SK-N-SH treated with all-trans-retinoic acid at 6 μM for 48 hours (cell line): Measurements from ENCODE around the gene ADAM8.

ENCODE experiments used
- ATAC-seq: fragments of 200-7000 bp; cut with Tn5 transposase; 3 replicates; pipeline ENCODE4 v1.9.1; 2020; ENCODE audit warnings: mild to moderate bottlenecking, moderate library complexity
- ARNTL ChIP-seq: fragments of 450-650 bp; formaldehyde crosslinking; IDR thresholded peaks from 2 replicates; pipeline ENCODE4 v1.5.0; 2020; ENCODE audit warnings: low read depth, mild to moderate bottlenecking, moderate library complexity, borderline replicate concordance
- BACH2 ChIP-seq: fragments of 250-450 bp; sonication (Bioruptor Pico); IDR thresholded peaks from 2 replicates; pipeline ENCODE4 v1.9.0; 2021; ENCODE audit warnings: mild to moderate bottlenecking, borderline replicate concordance
- CSDC2 ChIP-seq: fragments of 250-450 bp; sonication (Bioruptor Pico); IDR thresholded peaks from 2 replicates; pipeline ENCODE4 v1.5.0; 2020; ENCODE audit warnings: mild to moderate bottlenecking, moderate library complexity
- ESRRG ChIP-seq: fragments of 250-450 bp; sonication (Bioruptor Pico); IDR thresholded peaks from 2 replicates; pipeline ENCODE4 v1.6.1; 2021; ENCODE audit warnings: mild to moderate bottlenecking
- GLIS3 ChIP-seq: fragments of 250-450 bp; sonication (Bioruptor Pico); IDR thresholded peaks from 2 replicates; pipeline ENCODE4 v1.5.0; 2020; ENCODE audit warnings: mild to moderate bottlenecking, moderate library complexity
- ISL1 ChIP-seq: fragments of 250-450 bp; sonication (Bioruptor Pico); IDR thresholded peaks from 2 replicates; pipeline ENCODE4 v2.1.2; 2022; ENCODE audit warnings: mild to moderate bottlenecking, moderate library complexity
- OSR1 ChIP-seq: fragments of 250-450 bp; sonication (Bioruptor Pico); IDR thresholded peaks from 2 replicates; pipeline ENCODE4 v1.8.0; 2022; ENCODE audit warnings: moderate library complexity, mild to moderate bottlenecking, inconsistent platforms
- PPARA ChIP-seq: fragments of 250-450 bp; sonication (Bioruptor Pico); IDR thresholded peaks from 2 replicates; pipeline ENCODE4 v1.5.0; 2020; ENCODE audit warnings: mild to moderate bottlenecking, borderline replicate concordance
- RARB ChIP-seq: fragments of 250-450 bp; sonication (Bioruptor Pico); IDR thresholded peaks from 2 replicates; pipeline ENCODE4 v1.8.0; 2021; ENCODE audit warnings: mild to moderate bottlenecking, moderate library complexity
- SNAI2 ChIP-seq: fragments of 250-450 bp; sonication (Bioruptor Pico); IDR thresholded peaks from 2 replicates; pipeline ENCODE4 v1.5.0; 2020; ENCODE audit warnings: mild to moderate bottlenecking, moderate library complexity
- TCF4 ChIP-seq: fragments of 250-450 bp; sonication (Bioruptor Pico); IDR thresholded peaks from 2 replicates; pipeline ENCODE4 v1.8.0; 2021; ENCODE audit warnings: mild to moderate bottlenecking, moderate library complexity, borderline replicate concordance
- TOX ChIP-seq: fragments of 250-450 bp; sonication (Bioruptor Pico); IDR thresholded peaks from 2 replicates; pipeline ENCODE4 v1.8.0; 2021; ENCODE audit warnings: mild to moderate bottlenecking, moderate library complexity, borderline replicate concordance
- ZC3H10 ChIP-seq: fragments of 250-450 bp; sonication (Bioruptor Pico); IDR thresholded peaks from 2 replicates; pipeline ENCODE4 v1.5.1; 2021; ENCODE audit warnings: mild to moderate bottlenecking, moderate library complexity
- ZFP3 ChIP-seq: fragments of 250-450 bp; sonication (Bioruptor Pico); IDR thresholded peaks from 2 replicates; pipeline ENCODE4 v1.5.0; 2020; ENCODE audit warnings: mild to moderate bottlenecking, moderate library complexity
- ZFP30 ChIP-seq: fragments of 450-650 bp; formaldehyde crosslinking; IDR thresholded peaks from 2 replicates; pipeline ENCODE4 v1.5.0; 2022; ENCODE audit warnings: mild to moderate bottlenecking, moderate library complexity
- ZNF565 ChIP-seq: fragments of 450-650 bp; formaldehyde crosslinking; conservative IDR thresholded peaks from 2 replicates; pipeline ENCODE4 v1.5.0; 2020; ENCODE audit warnings: low read depth, mild to moderate bottlenecking, moderate library complexity
- ZNF70 ChIP-seq: fragments of 450-650 bp; formaldehyde crosslinking; IDR thresholded peaks from 2 replicates; pipeline ENCODE4 v1.5.0; 2020; ENCODE audit warnings: mild to moderate bottlenecking, moderate library complexity
- TF ChIP-seq, protein P1 (sequence below): fragments of 250-450 bp; sonication (Bioruptor Pico); IDR thresholded peaks from 2 replicates; pipeline ENCODE4 v1.5.1; 2020; ENCODE audit warnings: low read depth, mild to moderate bottlenecking, moderate library complexity
- TF ChIP-seq, protein P2 (sequence below): fragments of 250-450 bp; sonication (Bioruptor Pico); IDR thresholded peaks from 2 replicates; pipeline ENCODE4 v1.8.0; 2020; ENCODE audit warnings: mild to moderate bottlenecking, moderate library complexity, borderline replicate concordance
- TF ChIP-seq, protein P3 (sequence below): fragments of 250-450 bp; sonication (Bioruptor Pico); IDR thresholded peaks from 2 replicates; pipeline ENCODE4 v1.8.0; 2021; ENCODE audit warnings: low read depth, mild to moderate bottlenecking, moderate library complexity, borderline replicate concordance
- TF ChIP-seq, protein P4 (sequence below): fragments of 250-450 bp; sonication (Bioruptor Pico); IDR thresholded peaks from 2 replicates; pipeline ENCODE4 v1.5.1; 2021; ENCODE audit warnings: mild to moderate bottlenecking, moderate library complexity

Gene ADAM8

DNA sequence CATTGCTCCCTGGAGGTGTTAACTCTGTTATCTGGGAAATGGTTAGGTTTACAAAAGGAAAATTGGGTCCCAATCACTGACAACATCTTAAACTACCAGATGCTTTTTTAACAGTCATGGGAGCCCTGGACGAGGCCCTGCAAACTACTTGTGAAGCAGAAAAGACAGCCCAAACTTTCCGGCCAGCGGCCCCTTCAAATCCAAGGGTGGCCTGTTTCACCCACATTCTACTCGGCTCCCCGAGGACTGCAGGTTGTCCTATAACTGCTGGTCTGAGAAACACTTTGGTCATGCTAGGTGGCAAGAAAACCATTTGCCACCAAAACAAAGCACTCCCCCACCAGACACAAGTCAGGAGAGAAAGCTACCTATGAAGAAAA, 29.4 kb upstream of the ADAM8 start:
- no peak for ATAC-seq
- TF ChIP-seq, protein P1, sequence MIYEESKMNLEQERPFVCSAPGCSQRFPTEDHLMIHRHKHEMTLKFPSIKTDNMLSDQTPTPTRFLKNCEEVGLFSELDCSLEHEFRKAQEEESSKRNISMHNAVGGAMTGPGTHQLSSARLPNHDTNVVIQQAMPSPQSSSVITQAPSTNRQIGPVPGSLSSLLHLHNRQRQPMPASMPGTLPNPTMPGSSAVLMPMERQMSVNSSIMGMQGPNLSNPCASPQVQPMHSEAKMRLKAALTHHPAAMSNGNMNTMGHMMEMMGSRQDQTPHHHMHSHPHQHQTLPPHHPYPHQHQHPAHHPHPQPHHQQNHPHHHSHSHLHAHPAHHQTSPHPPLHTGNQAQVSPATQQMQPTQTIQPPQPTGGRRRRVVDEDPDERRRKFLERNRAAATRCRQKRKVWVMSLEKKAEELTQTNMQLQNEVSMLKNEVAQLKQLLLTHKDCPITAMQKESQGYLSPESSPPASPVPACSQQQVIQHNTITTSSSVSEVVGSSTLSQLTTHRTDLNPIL: no peak
- TF ChIP-seq ISL1 (no peak), ARNTL (CRISPR knock-in tag) (no peak), ZC3H10 (CRISPR knock-in tag) (no peak), OSR1 (no peak), CSDC2 (CRISPR knock-in tag) (no peak)
- TF ChIP-seq, protein P2, sequence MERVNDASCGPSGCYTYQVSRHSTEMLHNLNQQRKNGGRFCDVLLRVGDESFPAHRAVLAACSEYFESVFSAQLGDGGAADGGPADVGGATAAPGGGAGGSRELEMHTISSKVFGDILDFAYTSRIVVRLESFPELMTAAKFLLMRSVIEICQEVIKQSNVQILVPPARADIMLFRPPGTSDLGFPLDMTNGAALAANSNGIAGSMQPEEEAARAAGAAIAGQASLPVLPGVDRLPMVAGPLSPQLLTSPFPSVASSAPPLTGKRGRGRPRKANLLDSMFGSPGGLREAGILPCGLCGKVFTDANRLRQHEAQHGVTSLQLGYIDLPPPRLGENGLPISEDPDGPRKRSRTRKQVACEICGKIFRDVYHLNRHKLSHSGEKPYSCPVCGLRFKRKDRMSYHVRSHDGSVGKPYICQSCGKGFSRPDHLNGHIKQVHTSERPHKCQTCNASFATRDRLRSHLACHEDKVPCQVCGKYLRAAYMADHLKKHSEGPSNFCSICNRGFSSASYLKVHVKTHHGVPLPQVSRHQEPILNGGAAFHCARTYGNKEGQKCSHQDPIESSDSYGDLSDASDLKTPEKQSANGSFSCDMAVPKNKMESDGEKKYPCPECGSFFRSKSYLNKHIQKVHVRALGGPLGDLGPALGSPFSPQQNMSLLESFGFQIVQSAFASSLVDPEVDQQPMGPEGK (CRISPR knock-in tag): no peak
- TF ChIP-seq, protein P3, sequence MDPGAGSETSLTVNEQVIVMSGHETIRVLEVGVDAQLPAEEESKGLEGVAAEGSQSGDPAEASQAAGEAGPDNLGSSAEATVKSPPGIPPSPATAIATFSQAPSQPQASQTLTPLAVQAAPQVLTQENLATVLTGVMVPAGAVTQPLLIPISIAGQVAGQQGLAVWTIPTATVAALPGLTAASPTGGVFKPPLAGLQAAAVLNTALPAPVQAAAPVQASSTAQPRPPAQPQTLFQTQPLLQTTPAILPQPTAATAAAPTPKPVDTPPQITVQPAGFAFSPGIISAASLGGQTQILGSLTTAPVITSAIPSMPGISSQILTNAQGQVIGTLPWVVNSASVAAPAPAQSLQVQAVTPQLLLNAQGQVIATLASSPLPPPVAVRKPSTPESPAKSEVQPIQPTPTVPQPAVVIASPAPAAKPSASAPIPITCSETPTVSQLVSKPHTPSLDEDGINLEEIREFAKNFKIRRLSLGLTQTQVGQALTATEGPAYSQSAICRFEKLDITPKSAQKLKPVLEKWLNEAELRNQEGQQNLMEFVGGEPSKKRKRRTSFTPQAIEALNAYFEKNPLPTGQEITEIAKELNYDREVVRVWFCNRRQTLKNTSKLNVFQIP (CRISPR knock-in tag): no peak

DNA sequence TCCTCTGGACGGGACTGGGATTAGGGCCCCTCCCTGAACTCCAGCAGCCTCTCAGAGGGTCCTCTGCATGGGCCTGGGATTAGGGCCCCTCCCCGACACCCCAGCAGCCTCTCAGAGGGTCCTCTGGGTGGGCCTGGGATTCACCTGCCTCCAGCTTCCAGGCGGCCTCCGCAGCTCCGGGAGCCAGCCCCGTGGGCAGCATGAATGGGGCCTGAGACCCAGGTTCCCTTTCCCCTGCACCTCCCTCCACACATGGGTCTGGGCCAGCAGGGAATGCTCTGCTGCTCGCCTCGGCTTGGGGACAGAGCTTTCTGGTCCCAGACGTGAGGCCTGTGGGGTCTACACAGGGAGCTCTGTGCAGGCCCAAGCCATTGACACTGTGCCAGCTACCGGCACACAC, 26.5 kb upstream of the ADAM8 start:
- ATAC-seq: no peak
- no peak for TF ChIP-seq SNAI2
- TF ChIP-seq ESRRG (CRISPR knock-in tag): no peak
- TF ChIP-seq ZFP3 (CRISPR knock-in tag): no peak
- no peak for TF ChIP-seq ZC3H10 (CRISPR knock-in tag)
- no peak for TF ChIP-seq OSR1
- no peak for TF ChIP-seq ISL1
- no peak for TF ChIP-seq RARB
- TF ChIP-seq ZFP30: no peak
- TF ChIP-seq BACH2 (CRISPR knock-in tag): no peak
- no peak for TF ChIP-seq ZNF70 (CRISPR knock-in tag)

DNA sequence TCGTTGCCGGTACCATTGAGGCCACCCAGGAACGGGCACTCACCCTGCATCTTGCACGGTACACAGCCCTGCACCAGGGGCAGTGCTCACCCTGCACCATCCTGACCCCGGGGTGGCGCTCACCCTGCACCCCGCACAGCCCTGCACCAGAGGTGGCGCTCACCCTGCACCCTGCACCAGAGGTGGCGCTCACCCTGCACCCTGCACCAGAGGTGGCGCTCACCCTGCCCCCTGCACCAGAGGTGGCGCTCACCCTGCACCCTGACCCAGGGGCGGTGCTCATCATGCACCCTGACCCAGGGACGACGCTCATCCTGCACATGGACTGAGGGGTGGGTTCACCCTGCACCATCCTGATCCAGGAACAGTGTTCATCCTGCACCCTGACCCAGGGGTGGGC, 25.6 kb upstream of the ADAM8 start:
- TF ChIP-seq ARNTL (CRISPR knock-in tag) (no peak), TOX (CRISPR knock-in tag) (no peak), OSR1 (no peak), ZFP3 (CRISPR knock-in tag) (no peak), SNAI2 (no peak), GLIS3 (no peak), CSDC2 (CRISPR knock-in tag) (no peak), ISL1 (no peak), ZFP30 (no peak), PPARA (CRISPR knock-in tag) (no peak), BACH2 (CRISPR knock-in tag) (no peak), TCF4 (no peak), ZNF70 (CRISPR knock-in tag) (no peak), ZNF565 (CRISPR knock-in tag) (no peak)
- TF ChIP-seq, protein P1: no peak
- TF ChIP-seq, protein P4, sequence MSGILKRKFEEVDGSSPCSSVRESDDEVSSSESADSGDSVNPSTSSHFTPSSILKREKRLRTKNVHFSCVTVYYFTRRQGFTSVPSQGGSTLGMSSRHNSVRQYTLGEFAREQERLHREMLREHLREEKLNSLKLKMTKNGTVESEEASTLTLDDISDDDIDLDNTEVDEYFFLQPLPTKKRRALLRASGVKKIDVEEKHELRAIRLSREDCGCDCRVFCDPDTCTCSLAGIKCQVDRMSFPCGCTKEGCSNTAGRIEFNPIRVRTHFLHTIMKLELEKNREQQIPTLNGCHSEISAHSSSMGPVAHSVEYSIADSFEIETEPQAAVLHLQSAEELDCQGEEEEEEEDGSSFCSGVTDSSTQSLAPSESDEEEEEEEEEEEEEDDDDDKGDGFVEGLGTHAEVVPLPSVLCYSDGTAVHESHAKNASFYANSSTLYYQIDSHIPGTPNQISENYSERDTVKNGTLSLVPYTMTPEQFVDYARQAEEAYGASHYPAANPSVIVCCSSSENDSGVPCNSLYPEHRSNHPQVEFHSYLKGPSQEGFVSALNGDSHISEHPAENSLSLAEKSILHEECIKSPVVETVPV (CRISPR knock-in tag): no peak
- TF ChIP-seq, all 23 proteins: peak for 0
- ATAC-seq: no peak

DNA sequence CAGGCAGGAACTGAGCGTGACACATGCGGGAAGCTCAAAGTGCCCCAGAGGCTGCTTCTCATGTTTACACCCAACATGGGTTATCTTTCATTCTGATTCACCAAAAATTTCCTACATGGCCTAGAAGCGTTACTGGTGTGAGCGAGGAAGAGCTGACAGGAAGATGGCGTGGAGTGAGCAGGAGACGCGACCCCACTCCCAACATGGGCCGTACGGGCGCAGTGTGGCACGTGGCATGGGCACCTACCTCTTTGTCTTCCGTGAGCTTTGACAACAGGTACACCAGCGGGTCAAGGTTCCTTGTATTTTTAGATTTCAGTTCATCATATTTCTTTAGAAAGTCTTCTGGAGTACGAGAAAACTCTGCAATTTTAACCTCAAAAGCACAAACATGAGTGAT, 23.1 kb upstream of the ADAM8 start:
- no peak for ATAC-seq
- TF ChIP-seq TOX (CRISPR knock-in tag): no peak
- no peak for TF ChIP-seq ARNTL (CRISPR knock-in tag)
- no peak for TF ChIP-seq ZNF70 (CRISPR knock-in tag)
- no peak for TF ChIP-seq ESRRG (CRISPR knock-in tag)
